ENCODE measurements around the gene LARP4. TPM values are rescaled to one million over a fixed set of nuclear protein-coding genes. Genes with fewer than 3 reads are reported as not detected.
"Not testable (repeated sequence)": the region's sequence is repeated elsewhere in the genome, so short reads cannot be mapped to it uniquely, and the experiment has no call there.

Gene LARP4
- total RNA-seq, 4 donors from 2014 or later: 15.9 to 98.6 (median 70.8) TPM

- Histone ChIP-seq H3K9me3 (no peaks in the 10 kb centered on the region), H3K4me1 (no peaks in the 10 kb centered on the region), H3K4me3 (no peak overlapping the region), H3K27me3 (no peaks in the 10 kb centered on the region), H3K36me3 (no peaks in the 10 kb centered on the region), H3K27ac (no peak overlapping the region)
- intact Hi-C loops (cut with DNase I; ENCODE audit: low total_unique reads): no loop called here
- DNase-seq: no peak
- TF ChIP-seq CTCF (IDR thresholded peaks at IDR 0.05) (no peak), POLR2A (IDR thresholded peaks at IDR 0.05) (no peak)
Measured at GRCh38 chr12:50354908-50355307, 45.8 kb upstream of the LARP4 start.

- DNase-seq: no peak
- Histone ChIP-seq H3K36me3 (no peaks in the 10 kb centered on the region), H3K9me3 (no peaks in the 10 kb centered on the region), H3K27me3 (no peaks in the 10 kb centered on the region), H3K27ac (no peak overlapping the region), H3K4me3 (no peak overlapping the region), H3K4me1 (no peaks in the 10 kb centered on the region)
- intact Hi-C loops (cut with DNase I; ENCODE audit: low total_unique reads): no loop called here
- TF ChIP-seq POLR2A (IDR thresholded peaks at IDR 0.05) (no peak), CTCF (IDR thresholded peaks at IDR 0.05) (no peak)
Measured at GRCh38 chr12:50355365-50355764, 45.3 kb upstream of the LARP4 start.

GRCh38 chr12:50362671-50363070 is 38.0 kb upstream of the LARP4 start:
- TF ChIP-seq POLR2A (IDR thresholded peaks at IDR 0.05) (no peak), CTCF (IDR thresholded peaks at IDR 0.05) (no peak)

GRCh38 chr12:50363141-50363540 is 37.5 kb upstream of the LARP4 start:
- no peaks in the 10 kb centered on the region for H3K9me3 ChIP-seq
- no peaks in the 10 kb centered on the region for H3K36me3 ChIP-seq
- no peak for DNase-seq
- no peak for TF ChIP-seq POLR2A (IDR thresholded peaks at IDR 0.05)
- TF ChIP-seq CTCF (IDR thresholded peaks at IDR 0.05): no peak
- no peaks in the 10 kb centered on the region for H3K27me3 ChIP-seq
- H3K4me1 ChIP-seq: no peaks in the 10 kb centered on the region
- intact Hi-C loops (cut with DNase I; ENCODE audit: low total_unique reads): no loop called here
- no peak overlapping the region for H3K4me3 ChIP-seq
- no peak overlapping the region for H3K27ac ChIP-seq

More at GRCh38 chr12:50362671-50363070, 38.0 kb upstream of the LARP4 start:
- H3K4me3 ChIP-seq: no peak overlapping the region
- H3K27me3 ChIP-seq: no peaks in the 10 kb centered on the region
- H3K36me3 ChIP-seq: no peaks in the 10 kb centered on the region
- no peak for DNase-seq
- intact Hi-C loops (cut with DNase I; ENCODE audit: low total_unique reads): no loop called here
- no peak overlapping the region for H3K27ac ChIP-seq
- H3K9me3 ChIP-seq: no peaks in the 10 kb centered on the region
- H3K4me1 ChIP-seq: no peaks in the 10 kb centered on the region

- Histone ChIP-seq H3K4me1 (no peaks in the 10 kb centered on the region), H3K27me3 (no peaks in the 10 kb centered on the region), H3K4me3 (no peak overlapping the region), H3K27ac (no peak overlapping the region), H3K36me3 (no peaks in the 10 kb centered on the region), H3K9me3 (no peaks in the 10 kb centered on the region)
- TF ChIP-seq POLR2A (IDR thresholded peaks at IDR 0.05) (no peak), CTCF (IDR thresholded peaks at IDR 0.05) (no peak)
- intact Hi-C loops (cut with DNase I; ENCODE audit: low total_unique reads): no loop called here
- DNase-seq: no peak
Measured at GRCh38 chr12:50365709-50366406, 34.8 kb upstream of the LARP4 start.

- H3K36me3 ChIP-seq; intact Hi-C loops (cut with DNase I; ENCODE audit: low total_unique reads); H3K4me3 ChIP-seq; DNase-seq; H3K4me1 ChIP-seq; H3K27me3 ChIP-seq; H3K9me3 ChIP-seq; H3K27ac ChIP-seq: not testable (repeated sequence)
Measured at GRCh38 chr12:50370672-50371071, 30.0 kb upstream of the LARP4 start.

All from uterus (tissue), 4 donors.